HepG2 (cell line): ENCODE results near the gene LINGO1. TPM values are rescaled to one million over a fixed set of nuclear protein-coding genes. Genes with fewer than 3 reads are reported as not detected.

ENCODE experiments used
- BRF2 ChIP-seq: sonication (generic); formaldehyde crosslinking; IDR thresholded peaks from 2 replicates; pipeline ENCODE4 v1.8.1; 2022; ENCODE audit warnings: mild to moderate bottlenecking, missing genetic modification reagents
- POGK ChIP-seq: sonication (generic); formaldehyde crosslinking; conservative IDR thresholded peaks from 2 replicates; pipeline ENCODE4 v1.8.0; 2022; ENCODE audit warnings: mild to moderate bottlenecking, moderate library complexity, missing genetic modification reagents
- RFXANK ChIP-seq: IDR thresholded peaks from 2 replicates; pipeline ENCODE4 v1.6.1; 2016
- ZFP41 ChIP-seq: sonication (generic); formaldehyde crosslinking; IDR thresholded peaks from 2 replicates; pipeline ENCODE4 v1.4.0; 2020; ENCODE audit warnings: mild to moderate bottlenecking, missing genetic modification reagents, borderline replicate concordance
- ZNF282 ChIP-seq: fragments of 450-650 bp; IDR thresholded peaks from 2 replicates; pipeline ENCODE4 v1.6.1; 2018; ENCODE audit not compliant: partially characterized antibody
- ZNF326 ChIP-seq: sonication (generic); formaldehyde crosslinking; IDR thresholded peaks from 2 replicates; pipeline ENCODE4 v1.4.0; 2020; ENCODE audit warnings: missing genetic modification reagents, borderline replicate concordance
- ZNF33A ChIP-seq: sonication (generic); formaldehyde crosslinking; IDR thresholded peaks from 2 replicates; pipeline ENCODE4 v1.5.1; 2020; ENCODE audit warnings: missing genetic modification reagents, mild to moderate bottlenecking, moderate library complexity, borderline replicate concordance
- ZNF44 ChIP-seq: sonication (generic); formaldehyde crosslinking; IDR thresholded peaks from 2 replicates; pipeline ENCODE4 v1.5.1; 2020; ENCODE audit warnings: mild to moderate bottlenecking, missing genetic modification reagents
- ZNF510 ChIP-seq: sonication (generic); formaldehyde crosslinking; IDR thresholded peaks from 2 replicates; pipeline ENCODE4 v1.4.0; 2020; ENCODE audit warnings: low read depth, mild to moderate bottlenecking, missing genetic modification reagents
- ZNF543 ChIP-seq: sonication (generic); formaldehyde crosslinking; IDR thresholded peaks from 2 replicates; pipeline ENCODE4 v1.4.0; 2020; ENCODE audit warnings: mild to moderate bottlenecking, missing genetic modification reagents
- ZNF75D ChIP-seq: sonication (generic); formaldehyde crosslinking; IDR thresholded peaks from 2 replicates; pipeline ENCODE4 v1.8.1; 2023; ENCODE audit warnings: missing genetic modification reagents, mild to moderate bottlenecking, borderline replicate concordance
- polyA plus RNA-seq, 8 experiments: library from polyadenylated mRNA; depleted of rRNA in 3 of 8; stranded (reverse) in 7 of 8; unstranded in 1 of 8; fragments of >200 nt; fragmentation: Illumina TruSeq in 4 of 8; extraction: Trizol in 4 of 8; gene quantifications; 2 replicates each; pipeline versions ENCODE4 v1.2.1 to v1.2.3, GENCODE V29; 2011 to 2016; ENCODE audit warnings: low read depth in 4 of 8, missing spikeins in 1 of 8, mixed read lengths in 1 of 8; ENCODE audit not compliant: insufficient read depth in 1 of 8
- total RNA-seq, 5 experiments: library from RNA; depleted of rRNA; stranded (reverse); fragments of >200 nt; fragmentation: Illumina TruSeq; extraction: Trizol; gene quantifications; 2 replicates each; pipeline ENCODE4 v1.2.3, GENCODE V29; 2016; ENCODE audit warnings: low read depth in 1 of 5
- TF ChIP-seq, protein P1 (sequence below): sonication (generic); formaldehyde crosslinking; IDR thresholded peaks from 2 replicates; pipeline ENCODE4 v1.4.0; 2020; ENCODE audit warnings: missing genetic modification reagents
- TF ChIP-seq, protein P2 (sequence below): sonication (generic); formaldehyde crosslinking; IDR thresholded peaks from 2 replicates; pipeline ENCODE4 v1.5.0; 2020; ENCODE audit warnings: mild to moderate bottlenecking, missing genetic modification reagents, moderate library complexity

The LINGO1 gene
- total and polyA plus RNA-seq, 2 of the 13 experiments (the other 11 are each of a cell fraction or from before 2014, with no cell fraction given): 0.07 TPM; not detected in 1

GRCh38 chr15:77568014-77568972, 64.4 kb downstream of the LINGO1 start (continued):
- TF ChIP-seq BRF2 (CRISPR knock-in tag): no peak
- TF ChIP-seq, protein P1, sequence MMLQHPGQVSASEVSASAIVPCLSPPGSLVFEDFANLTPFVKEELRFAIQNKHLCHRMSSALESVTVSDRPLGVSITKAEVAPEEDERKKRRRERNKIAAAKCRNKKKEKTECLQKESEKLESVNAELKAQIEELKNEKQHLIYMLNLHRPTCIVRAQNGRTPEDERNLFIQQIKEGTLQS (CRISPR knock-in tag): no peak
- no peak for TF ChIP-seq ZNF326
- TF ChIP-seq POGK (CRISPR knock-in tag): no peak
- TF ChIP-seq RFXANK: no peak
- no peak for TF ChIP-seq ZNF543 (CRISPR knock-in tag)
- TF ChIP-seq ZFP41 (CRISPR knock-in tag): no peak
- no peak for TF ChIP-seq ZNF510
- TF ChIP-seq ZNF75D: no peak
- no peak for TF ChIP-seq ZNF44 (CRISPR knock-in tag)
- no peak for TF ChIP-seq ZNF33A (CRISPR knock-in tag)
- no peak for TF ChIP-seq ZNF282
- TF ChIP-seq, protein P2, sequence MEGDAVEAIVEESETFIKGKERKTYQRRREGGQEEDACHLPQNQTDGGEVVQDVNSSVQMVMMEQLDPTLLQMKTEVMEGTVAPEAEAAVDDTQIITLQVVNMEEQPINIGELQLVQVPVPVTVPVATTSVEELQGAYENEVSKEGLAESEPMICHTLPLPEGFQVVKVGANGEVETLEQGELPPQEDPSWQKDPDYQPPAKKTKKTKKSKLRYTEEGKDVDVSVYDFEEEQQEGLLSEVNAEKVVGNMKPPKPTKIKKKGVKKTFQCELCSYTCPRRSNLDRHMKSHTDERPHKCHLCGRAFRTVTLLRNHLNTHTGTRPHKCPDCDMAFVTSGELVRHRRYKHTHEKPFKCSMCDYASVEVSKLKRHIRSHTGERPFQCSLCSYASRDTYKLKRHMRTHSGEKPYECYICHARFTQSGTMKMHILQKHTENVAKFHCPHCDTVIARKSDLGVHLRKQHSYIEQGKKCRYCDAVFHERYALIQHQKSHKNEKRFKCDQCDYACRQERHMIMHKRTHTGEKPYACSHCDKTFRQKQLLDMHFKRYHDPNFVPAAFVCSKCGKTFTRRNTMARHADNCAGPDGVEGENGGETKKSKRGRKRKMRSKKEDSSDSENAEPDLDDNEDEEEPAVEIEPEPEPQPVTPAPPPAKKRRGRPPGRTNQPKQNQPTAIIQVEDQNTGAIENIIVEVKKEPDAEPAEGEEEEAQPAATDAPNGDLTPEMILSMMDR (CRISPR knock-in tag): peak; percentile 11; the same call in 1 of the 2 replicates
